HG03469 (cell line): ENCODE results near the gene C10orf120.

ENCODE experiments used
- ATAC-seq: cut with Tn5 transposase; IDR thresholded peaks from one replicate; pipeline ENCODE4 v1.9.1; 2021; ENCODE audit warnings: mild to moderate bottlenecking, moderate library complexity, moderate number of reproducible peaks; ENCODE audit not compliant: unreplicated experiment

Gene C10orf120

GRCh38 chr10:122699796-122700455 is at the start of gene C10orf120:
Gene C10orf120, minus strand, starts transcription at chr10:122699846. Its CDS starts 56 bp downstream, at chr10:122699790.
- ATAC-seq, result no peak

- ATAC-seq, result no peak
These were observed 48.9 kb upstream of the C10orf120 start for GRCh38 chr10:122748496-122748895.

- ATAC-seq, result no peak
These were observed 46.8 kb upstream of the C10orf120 start for GRCh38 chr10:122746408-122746807.

GRCh38 chr10:122744257-122744656 is 44.6 kb upstream of the C10orf120 start:
- no peak for ATAC-seq

GRCh38 chr10:122740640-122741039 is 41.0 kb upstream of the C10orf120 start:
- ATAC-seq, result no peak

GRCh38 chr10:122738031-122738430 is 38.4 kb upstream of the C10orf120 start:
- no peak for ATAC-seq

- ATAC-seq, result no peak
These were observed 34.5 kb upstream of the C10orf120 start for GRCh38 chr10:122733931-122734665.

GRCh38 chr10:122733443-122733842 is 33.8 kb upstream of the C10orf120 start:
- no peak for ATAC-seq

- no peak for ATAC-seq
These were observed 30.6 kb upstream of the C10orf120 start for GRCh38 chr10:122730238-122730637.

GRCh38 chr10:122729126-122729525 is 29.5 kb upstream of the C10orf120 start:
- no peak for ATAC-seq

GRCh38 chr10:122727426-122727825 is 27.8 kb upstream of the C10orf120 start:
- no peak for ATAC-seq

GRCh38 chr10:122725768-122726167 is 26.1 kb upstream of the C10orf120 start:
- ATAC-seq, result no peak

GRCh38 chr10:122725006-122725405 is 25.4 kb upstream of the C10orf120 start:
- no peak for ATAC-seq

GRCh38 chr10:122721111-122721510 is 21.5 kb upstream of the C10orf120 start:
- no peak for ATAC-seq

GRCh38 chr10:122716025-122716424 is 16.4 kb upstream of the C10orf120 start:
- ATAC-seq, result no peak

GRCh38 chr10:122715576-122715975 is 15.9 kb upstream of the C10orf120 start:
- no peak for ATAC-seq

GRCh38 chr10:122713091-122713885 is 13.6 kb upstream of the C10orf120 start:
- ATAC-seq, result no peak

- no peak for ATAC-seq
These were observed 10.9 kb upstream of the C10orf120 start for GRCh38 chr10:122710576-122710975.

- no peak for ATAC-seq
These were observed 10.3 kb upstream of the C10orf120 start for GRCh38 chr10:122709971-122710370.

- no peak for ATAC-seq
These were observed 7.9 kb upstream of the C10orf120 start for GRCh38 chr10:122707535-122707934.

GRCh38 chr10:122706947-122707346 is 7.3 kb upstream of the C10orf120 start:
- ATAC-seq, result no peak

GRCh38 chr10:122706467-122706866 is 6.8 kb upstream of the C10orf120 start:
- ATAC-seq, result no peak
